ENCODE data around the gene DTX2. TPM values are rescaled to one million over a fixed set of nuclear protein-coding genes. Genes with fewer than 3 reads are reported as not detected.
"Not testable (repeated sequence)": the region's sequence is repeated elsewhere in the genome, so short reads cannot be mapped to it uniquely, and the experiment has no call there.

DTX2 gene
- total RNA-seq, 1 experiment from 2014 or later, result 27.0 TPM

DNA sequence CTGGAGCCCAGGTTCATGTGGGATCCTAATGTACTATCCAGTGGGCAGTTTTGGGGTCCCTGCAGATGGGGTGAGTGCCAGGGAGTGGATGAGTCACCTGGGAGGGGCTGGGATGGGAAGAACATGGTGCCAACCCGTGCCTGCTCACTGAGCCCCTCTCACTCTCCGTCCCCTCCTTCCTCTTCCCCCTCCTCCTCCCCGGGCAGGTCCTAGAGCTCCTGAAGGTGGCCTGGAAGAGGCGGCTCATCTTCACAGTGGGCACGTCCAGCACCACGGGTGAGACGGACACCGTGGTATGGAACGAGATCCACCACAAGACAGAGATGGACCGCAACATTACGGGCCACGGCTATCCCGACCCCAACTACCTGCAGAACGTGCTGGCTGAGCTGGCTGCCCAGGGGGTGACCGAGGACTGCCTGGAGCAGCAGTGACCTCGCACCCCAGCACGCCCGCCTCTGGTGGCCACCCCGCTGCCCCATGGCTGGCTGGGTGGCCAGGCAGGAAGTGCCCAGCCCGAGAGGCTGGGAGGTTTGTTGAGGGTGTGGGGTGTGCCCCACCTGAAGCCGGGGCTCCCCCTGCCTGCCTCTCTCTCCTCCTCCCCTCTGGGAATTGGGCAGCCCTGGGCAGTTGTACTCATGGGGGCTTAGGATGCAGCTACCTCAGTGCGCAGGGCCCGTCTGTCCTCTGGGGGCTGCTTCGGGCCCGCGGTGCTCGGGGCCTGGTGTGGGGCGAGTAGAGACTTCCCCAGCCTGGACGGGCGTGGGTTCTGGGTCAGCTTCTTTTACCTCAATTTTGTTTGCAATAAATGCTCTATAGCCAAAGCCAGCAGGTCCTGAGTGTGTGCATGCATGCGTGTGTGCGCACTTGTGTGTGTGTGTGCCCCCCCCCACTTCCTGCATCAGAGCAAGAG lies 43.9 kb downstream of the DTX2 start:
- Histone ChIP-seq H3K9ac (ENCODE audit: low read length) (no peak overlapping the region), H3K27me3 (ENCODE audit: low read length) (no peaks in the 10 kb centered on the region), H3K4me1 (ENCODE audit: insufficient read depth, low read length) (peaks cover 7% of the 10 kb centered on the region), H3F3A (ENCODE audit: low read length, unreplicated experiment) (no peaks in the 10 kb centered on the region), H3K36me3 (ENCODE audit: low read depth, low read length) (no peaks in the 10 kb centered on the region), H2AFZ (ENCODE audit: low read length) (no peak overlapping the region), H3K79me2 (ENCODE audit: low read length) (no peaks in the 10 kb centered on the region), H3K4me2 (ENCODE audit: low read length) (no peak overlapping the region), H3K4me3 (ENCODE audit: low read length) (no peak overlapping the region), H4K20me1 (ENCODE audit: low read length) (no peaks in the 10 kb centered on the region), H3K9me3 (ENCODE audit: low read length) (no peaks in the 10 kb centered on the region), H3K27ac (ENCODE audit: low read length) (no peak overlapping the region), H3K9me2 (replicated peaks; ENCODE audit: low read length) (no peaks in the 10 kb centered on the region)
- ChIA-PET CTCF (no interaction called here), POLR2A (ENCODE audit: unreplicated experiment) (no interaction called here)
- ATAC-seq (no peak), DNase-seq (no peak)
- TF ChIP-seq, protein P1, sequence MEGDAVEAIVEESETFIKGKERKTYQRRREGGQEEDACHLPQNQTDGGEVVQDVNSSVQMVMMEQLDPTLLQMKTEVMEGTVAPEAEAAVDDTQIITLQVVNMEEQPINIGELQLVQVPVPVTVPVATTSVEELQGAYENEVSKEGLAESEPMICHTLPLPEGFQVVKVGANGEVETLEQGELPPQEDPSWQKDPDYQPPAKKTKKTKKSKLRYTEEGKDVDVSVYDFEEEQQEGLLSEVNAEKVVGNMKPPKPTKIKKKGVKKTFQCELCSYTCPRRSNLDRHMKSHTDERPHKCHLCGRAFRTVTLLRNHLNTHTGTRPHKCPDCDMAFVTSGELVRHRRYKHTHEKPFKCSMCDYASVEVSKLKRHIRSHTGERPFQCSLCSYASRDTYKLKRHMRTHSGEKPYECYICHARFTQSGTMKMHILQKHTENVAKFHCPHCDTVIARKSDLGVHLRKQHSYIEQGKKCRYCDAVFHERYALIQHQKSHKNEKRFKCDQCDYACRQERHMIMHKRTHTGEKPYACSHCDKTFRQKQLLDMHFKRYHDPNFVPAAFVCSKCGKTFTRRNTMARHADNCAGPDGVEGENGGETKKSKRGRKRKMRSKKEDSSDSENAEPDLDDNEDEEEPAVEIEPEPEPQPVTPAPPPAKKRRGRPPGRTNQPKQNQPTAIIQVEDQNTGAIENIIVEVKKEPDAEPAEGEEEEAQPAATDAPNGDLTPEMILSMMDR (conservative IDR thresholded peaks at IDR 0.05; ENCODE audit: low read depth, low read length), result no peak
- TF ChIP-seq EZH2phosphoT487 (IDR thresholded peaks at IDR 0.05; ENCODE audit: borderline replicate concordance, low read length), result no peak
- TF ChIP-seq EZH2 (IDR thresholded peaks at IDR 0.05; ENCODE audit: low read length, unreplicated experiment), result no peak
- intact Hi-C loops (cut with micrococcal nuclease), result no loop called here
- BruUV-seq (replicated peaks), result no TSS peak

DNA sequence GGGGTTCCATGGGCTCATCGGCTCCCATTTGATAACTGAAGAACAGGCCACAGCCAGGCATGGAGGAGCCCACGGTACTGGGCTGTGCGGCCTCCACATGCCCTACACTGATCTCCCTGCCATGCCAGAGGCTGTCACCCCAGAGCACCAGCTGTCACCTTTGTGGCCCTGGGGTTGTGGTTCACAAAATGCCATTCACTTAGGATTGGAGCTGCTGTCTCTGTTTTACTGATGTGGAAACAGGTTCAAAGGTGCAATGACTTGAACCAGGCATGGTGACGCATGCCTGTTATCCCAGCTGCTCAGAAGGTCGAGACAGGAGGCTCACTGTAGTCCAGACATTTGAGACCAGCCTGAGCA lies 44.6 kb downstream of the DTX2 start:
- DNase-seq, result no peak

DNA sequence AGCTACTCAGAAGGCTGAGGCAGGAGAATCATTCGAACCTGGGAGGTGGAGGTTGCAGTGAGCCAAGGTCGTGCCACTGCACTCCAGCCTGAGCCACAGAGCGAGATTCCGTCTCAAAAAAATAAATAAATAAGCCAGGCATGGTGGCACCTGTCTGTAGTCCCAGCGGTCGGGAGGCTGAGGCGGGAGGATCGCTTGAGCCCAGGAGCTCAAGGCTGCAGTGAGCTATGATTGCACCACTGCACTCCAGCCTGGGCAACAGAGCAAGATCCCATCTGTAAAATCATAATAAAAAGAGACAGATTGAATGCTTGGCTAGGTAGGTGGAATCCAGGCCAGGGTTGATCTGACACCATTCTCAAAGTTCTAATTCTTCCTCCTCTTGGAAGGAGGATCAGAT lies 45.1 kb downstream of the DTX2 start:
- H3K4me1 ChIP-seq (ENCODE audit: insufficient read depth, low read length); ATAC-seq; CTCF ChIA-PET; H3K27me3 ChIP-seq (ENCODE audit: low read length); H3K9me2 ChIP-seq (replicated peaks; ENCODE audit: low read length); intact Hi-C loops (cut with micrococcal nuclease); H2AFZ ChIP-seq (ENCODE audit: low read length); POLR2A ChIA-PET (ENCODE audit: unreplicated experiment); H3K79me2 ChIP-seq (ENCODE audit: low read length); H3F3A ChIP-seq (ENCODE audit: low read length, unreplicated experiment); H3K4me2 ChIP-seq (ENCODE audit: low read length); H3K9ac ChIP-seq (ENCODE audit: low read length); H4K20me1 ChIP-seq (ENCODE audit: low read length); DNase-seq; H3K4me3 ChIP-seq (ENCODE audit: low read length); BruUV-seq (replicated peaks); H3K36me3 ChIP-seq (ENCODE audit: low read depth, low read length); H3K27ac ChIP-seq (ENCODE audit: low read length); H3K9me3 ChIP-seq (ENCODE audit: low read length): not testable (repeated sequence)

More for the DNA sequence above, 44.6 kb downstream of the DTX2 start:
- Histone ChIP-seq H3K4me3 (ENCODE audit: low read length) (no peak overlapping the region), H4K20me1 (ENCODE audit: low read length) (no peaks in the 10 kb centered on the region), H2AFZ (ENCODE audit: low read length) (no peak overlapping the region), H3F3A (ENCODE audit: low read length, unreplicated experiment) (no peaks in the 10 kb centered on the region), H3K79me2 (ENCODE audit: low read length) (no peaks in the 10 kb centered on the region), H3K4me1 (ENCODE audit: insufficient read depth, low read length) (peaks cover 10% of the 10 kb centered on the region), H3K36me3 (ENCODE audit: low read depth, low read length) (no peaks in the 10 kb centered on the region), H3K27me3 (ENCODE audit: low read length) (no peaks in the 10 kb centered on the region), H3K9me3 (ENCODE audit: low read length) (no peaks in the 10 kb centered on the region), H3K4me2 (ENCODE audit: low read length) (no peak overlapping the region), H3K9ac (ENCODE audit: low read length) (no peak overlapping the region), H3K9me2 (replicated peaks; ENCODE audit: low read length) (no peaks in the 10 kb centered on the region), H3K27ac (ENCODE audit: low read length) (no peak overlapping the region)
- BruUV-seq (replicated peaks), result no TSS peak
- TF ChIP-seq, protein P1 (conservative IDR thresholded peaks at IDR 0.05; ENCODE audit: low read depth, low read length), result no peak
- TF ChIP-seq EZH2phosphoT487 (IDR thresholded peaks at IDR 0.05; ENCODE audit: borderline replicate concordance, low read length) (no peak), EZH2 (IDR thresholded peaks at IDR 0.05; ENCODE audit: low read length, unreplicated experiment) (no peak)
- POLR2A ChIA-PET (ENCODE audit: unreplicated experiment), result no interaction called here
- intact Hi-C loops (cut with micrococcal nuclease), result no loop called here
- no peak for ATAC-seq
- CTCF ChIA-PET, result no interaction called here
